Endodermal cell (in vitro differentiated cells): ENCODE measurements around the gene GNG13. TPM values are rescaled to one million over a fixed set of nuclear protein-coding genes. Genes with fewer than 3 reads are reported as not detected.

Source experiments
- DNase-seq: peaks from one replicate; pipeline ENCODE4 v3.0.0-alpha.2; 2017
- H3K27ac ChIP-seq: 2 replicates; pipeline ENCODE4 v1.5.1; 2013; ENCODE audit warnings: mild to moderate bottlenecking, low read depth, low read length, moderate library complexity
- H3K27me3 ChIP-seq: 2 replicates; pipeline ENCODE4 v1.6.1; 2013; ENCODE audit warnings: mild to moderate bottlenecking, low read length, moderate library complexity; ENCODE audit not compliant: insufficient read depth, control insufficient read depth, poor library complexity, severe bottlenecking
- H3K36me3 ChIP-seq: 2 replicates; pipeline ENCODE4 v1.7.0; 2013; ENCODE audit warnings: mild to moderate bottlenecking, low read length, moderate library complexity; ENCODE audit not compliant: control insufficient read depth, insufficient read depth
- H3K4me1 ChIP-seq: one replicate; pipeline ENCODE4 v1.7.0; 2013; ENCODE audit warnings: low read length; ENCODE audit not compliant: control insufficient read depth, insufficient read depth
- H3K4me3 ChIP-seq: 2 replicates; pipeline ENCODE4 v1.5.1; 2013; ENCODE audit warnings: mild to moderate bottlenecking, low read length, moderate library complexity
- H3K9ac ChIP-seq: 2 replicates; pipeline ENCODE4 v1.6.1; 2013; ENCODE audit warnings: mild to moderate bottlenecking, low read length, moderate library complexity; ENCODE audit not compliant: poor library complexity, severe bottlenecking; ENCODE audit errors: extremely low read depth
- H3K9me3 ChIP-seq: 2 replicates; pipeline ENCODE4 v1.6.1; 2013; ENCODE audit warnings: mild to moderate bottlenecking, low read length, moderate library complexity; ENCODE audit not compliant: control insufficient read depth
- H3K27ac Mint-ChIP-seq: 2 replicates; pipeline ENCODE4 v1.8.0; 2020; ENCODE audit warnings: mixed read lengths
- H3K27me3 Mint-ChIP-seq: 2 replicates; pipeline ENCODE4 v1.8.0; 2021; ENCODE audit warnings: mild to moderate bottlenecking, mixed read lengths; ENCODE audit not compliant: insufficient read depth
- H3K36me3 Mint-ChIP-seq: 2 replicates; pipeline ENCODE4 v1.8.0; 2020; ENCODE audit warnings: low read depth, mixed read lengths
- H3K4me1 Mint-ChIP-seq: 2 replicates; pipeline ENCODE4 v1.8.0; 2020; ENCODE audit warnings: mixed read lengths
- H3K4me3 Mint-ChIP-seq: 2 replicates; pipeline ENCODE4 v1.8.0; 2020; ENCODE audit warnings: mild to moderate bottlenecking, moderate library complexity, mixed read lengths
- H3K9me3 Mint-ChIP-seq: 2 replicates; pipeline ENCODE4 v1.8.0; 2020; ENCODE audit warnings: mild to moderate bottlenecking, mixed read lengths
- WGBS, 2 experiments: methylation state at CpG; one replicate each; pipeline versions ENCODE4 v1.1.5 to v1.1.7; 2013; ENCODE audit warnings: missing lambda C conversion rate in 2 of 2, mixed read lengths in 1 of 2; ENCODE audit not compliant: insufficient coverage in 1 of 2, insufficient read length in 1 of 2; 5-methylcytosine and 5-hydroxymethylcytosine counted together
- microRNA-seq: library from miRNA; unstranded; fragments of <30 nt; microRNA quantifications from one replicate; pipeline ENCODE4 v1.2.0, GENCODE V29; 2020; ENCODE audit warnings: borderline microRNAs expressed
- total RNA-seq, 2 donors: library from RNA; stranded (reverse); fragmentation: NEBNext Ultra II Directional in 1 of 2; extraction: Animal tissue kit (Norgen Biotek cat#: 25700) in 1 of 2; gene quantifications; 2 replicates in 1 of 2; 3 replicates in 1 of 2; pipeline ENCODE4 v1.2.1, GENCODE V29; 2021
- TF ChIP-seq, protein P1 (sequence below): fragments of 200-600 bp; sonication (generic); conservative IDR thresholded peaks from 2 replicates; pipeline ENCODE4 v1.5.0; 2021; ENCODE audit warnings: antibody characterized with exemption, mild to moderate bottlenecking

The GNG13 gene
- total RNA-seq, 2 donors from 2014 or later, result not detected

DNA sequence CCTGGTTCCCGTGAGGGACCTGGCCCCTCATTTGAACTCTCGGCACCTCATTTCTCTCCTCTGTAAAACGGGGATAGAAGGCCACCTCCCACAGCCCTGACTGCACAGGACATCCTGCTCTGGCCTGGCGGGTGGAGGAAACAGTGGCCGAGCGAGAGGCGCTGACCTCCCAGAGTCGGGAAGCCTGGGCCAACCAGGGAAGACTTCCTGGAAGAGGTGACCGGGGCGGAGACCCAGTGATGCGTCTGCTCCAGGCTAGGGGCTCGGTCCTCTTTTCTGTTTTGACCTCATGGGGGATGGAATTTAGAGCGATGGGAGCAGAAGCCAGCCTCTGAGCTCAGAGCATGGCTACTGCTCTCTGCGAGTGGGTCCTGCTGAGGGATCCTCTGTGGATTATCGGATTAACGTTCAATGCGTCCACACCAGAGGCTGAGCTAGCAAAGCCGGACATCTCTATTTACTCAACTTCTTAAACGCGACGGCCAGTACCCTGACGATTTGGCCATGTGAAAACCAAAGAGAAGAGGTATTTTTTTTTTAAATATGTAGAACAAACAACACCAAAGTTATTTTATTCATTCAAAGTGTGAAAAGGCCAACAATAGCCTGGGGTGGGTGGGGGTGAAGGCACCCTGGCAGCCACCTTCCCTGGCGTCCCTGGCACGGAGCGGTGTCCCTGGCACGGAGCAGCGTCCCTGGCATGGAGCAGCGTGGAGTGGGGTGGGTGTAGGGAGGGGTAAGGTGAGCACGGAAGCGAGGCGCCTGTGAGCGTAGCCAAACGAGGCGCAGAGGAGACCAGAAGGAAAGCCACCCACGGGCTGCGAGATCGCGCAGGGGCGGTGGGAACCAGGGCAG lies 49.2 kb downstream of the GNG13 start:
- Histone ChIP-seq H3K36me3 (no peaks in the 10 kb centered on the region), H3K4me3 (no peak overlapping the region), H3K4me1 (no peaks in the 10 kb centered on the region), H3K9me3 (no peaks in the 10 kb centered on the region), H3K9ac (no peak overlapping the region), H3K27me3 (no peaks in the 10 kb centered on the region), H3K27ac (no peak overlapping the region)
- no peak overlapping the region for H3K4me3 Mint-ChIP-seq
- H3K27ac Mint-ChIP-seq, result no peak overlapping the region
- H3K36me3 Mint-ChIP-seq, result no peaks in the 10 kb centered on the region
- TF ChIP-seq, protein P1, sequence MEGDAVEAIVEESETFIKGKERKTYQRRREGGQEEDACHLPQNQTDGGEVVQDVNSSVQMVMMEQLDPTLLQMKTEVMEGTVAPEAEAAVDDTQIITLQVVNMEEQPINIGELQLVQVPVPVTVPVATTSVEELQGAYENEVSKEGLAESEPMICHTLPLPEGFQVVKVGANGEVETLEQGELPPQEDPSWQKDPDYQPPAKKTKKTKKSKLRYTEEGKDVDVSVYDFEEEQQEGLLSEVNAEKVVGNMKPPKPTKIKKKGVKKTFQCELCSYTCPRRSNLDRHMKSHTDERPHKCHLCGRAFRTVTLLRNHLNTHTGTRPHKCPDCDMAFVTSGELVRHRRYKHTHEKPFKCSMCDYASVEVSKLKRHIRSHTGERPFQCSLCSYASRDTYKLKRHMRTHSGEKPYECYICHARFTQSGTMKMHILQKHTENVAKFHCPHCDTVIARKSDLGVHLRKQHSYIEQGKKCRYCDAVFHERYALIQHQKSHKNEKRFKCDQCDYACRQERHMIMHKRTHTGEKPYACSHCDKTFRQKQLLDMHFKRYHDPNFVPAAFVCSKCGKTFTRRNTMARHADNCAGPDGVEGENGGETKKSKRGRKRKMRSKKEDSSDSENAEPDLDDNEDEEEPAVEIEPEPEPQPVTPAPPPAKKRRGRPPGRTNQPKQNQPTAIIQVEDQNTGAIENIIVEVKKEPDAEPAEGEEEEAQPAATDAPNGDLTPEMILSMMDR, result no peak
- WGBS, 2 experiments, result 74 to 76% methylated on average over 27 to 35 of the region's 39 CpGs
- H3K4me1 Mint-ChIP-seq, result peaks cover 13% of the 10 kb centered on the region
- H3K9me3 Mint-ChIP-seq, result peaks cover 2% of the 10 kb centered on the region
- peaks cover 15% of the 10 kb centered on the region for H3K27me3 Mint-ChIP-seq
- DNase-seq, result no peak

DNA sequence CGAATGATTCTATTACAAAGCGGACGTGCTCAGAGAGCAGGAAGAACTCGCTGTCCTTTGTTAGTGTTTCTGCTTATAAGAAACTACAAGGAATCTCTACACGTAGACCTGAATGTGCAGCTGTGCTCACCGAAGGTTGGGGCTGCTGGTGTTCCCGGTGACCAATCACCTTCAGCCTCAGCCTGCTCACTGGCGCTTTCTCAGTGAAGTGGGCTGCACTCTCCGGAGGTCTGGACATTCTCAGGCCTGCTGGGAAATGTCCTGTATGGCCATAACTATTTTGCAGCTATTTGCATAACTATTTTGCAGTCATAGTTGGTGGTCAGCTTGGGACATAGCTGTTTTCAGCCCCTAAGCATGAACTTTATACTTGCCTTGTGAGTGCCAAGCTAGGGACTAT lies 50.0 kb downstream of the GNG13 start:
- no peak for DNase-seq
- Mint-ChIP-seq H3K27ac (no peak overlapping the region), H3K27me3 (peaks cover 11% of the 10 kb centered on the region), H3K4me1 (peaks cover 13% of the 10 kb centered on the region), H3K4me3 (no peak overlapping the region), H3K9me3 (no peaks in the 10 kb centered on the region), H3K36me3 (no peaks in the 10 kb centered on the region)
- H3K9ac ChIP-seq, result no peak overlapping the region
- 76 to 86% methylated on average over 9 of the region's 9 CpGs for WGBS, 2 experiments
- H3K27me3 ChIP-seq, result no peaks in the 10 kb centered on the region
- H3K4me1 ChIP-seq, result no peaks in the 10 kb centered on the region
- H3K4me3 ChIP-seq, result no peak overlapping the region
- TF ChIP-seq, protein P1, result no peak
- no peaks in the 10 kb centered on the region for H3K36me3 ChIP-seq
- H3K27ac ChIP-seq, result no peak overlapping the region
- H3K9me3 ChIP-seq, result no peaks in the 10 kb centered on the region

DNA sequence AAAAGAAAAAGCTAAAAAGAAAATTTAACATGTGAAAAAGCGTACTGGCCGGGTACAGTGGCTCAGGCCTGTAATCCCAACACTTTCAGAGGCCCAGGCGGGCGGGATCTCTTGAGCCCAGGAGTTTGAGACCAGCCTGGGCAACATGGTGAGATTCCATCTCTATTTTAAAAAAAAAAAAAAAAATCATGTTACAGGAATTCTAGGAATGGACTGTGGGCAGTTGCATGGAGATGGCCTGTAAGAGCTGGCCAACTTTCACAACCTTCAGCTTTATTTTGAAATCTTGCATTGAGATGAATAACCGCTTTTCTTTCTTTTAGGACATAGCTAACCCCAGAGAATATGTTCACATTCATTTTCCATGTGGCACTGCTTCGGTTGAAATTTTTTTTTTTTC lies 51.5 kb downstream of the GNG13 start:
- Histone ChIP-seq H3K27me3 (no peaks in the 10 kb centered on the region), H3K36me3 (no peaks in the 10 kb centered on the region), H3K4me1 (no peaks in the 10 kb centered on the region), H3K27ac (no peak overlapping the region), H3K9ac (no peak overlapping the region), H3K4me3 (no peak overlapping the region), H3K9me3 (no peaks in the 10 kb centered on the region)
- Mint-ChIP-seq H3K27ac (no peak overlapping the region), H3K4me3 (no peak overlapping the region), H3K4me1 (peaks cover 13% of the 10 kb centered on the region), H3K27me3 (peaks cover 11% of the 10 kb centered on the region), H3K9me3 (no peaks in the 10 kb centered on the region), H3K36me3 (no peaks in the 10 kb centered on the region)
- TF ChIP-seq, protein P1, result no peak
- 97 to 100% methylated on average over 6 of the region's 6 CpGs for WGBS, 2 experiments
- DNase-seq, result no peak

Small RNAs within 50 kb of the gene (microRNA-seq; reads per million reads assigned to microRNA genes)
- gene MIR662, result not detected

Other genes starting within 250 kb of the GNG13 start
- gene PRR35, start 240.3 kb downstream of the GNG13 start, total RNA-seq, result under 1 TPM; 0.29 to 0.62 TPM
- 1 to 10 TPM; 1.1 TPM for gene NHLRC4, start 233.7 kb downstream of the GNG13 start, total RNA-seq
- gene PIGQ, start 230.8 kb downstream of the GNG13 start, total RNA-seq, result 100 to 1,000 TPM; 128 to 129 TPM
- gene RAB40C, start 210.7 kb downstream of the GNG13 start, total RNA-seq, result 10 to 100 TPM; 21.3 to 25.9 TPM
- gene WFIKKN1, start 169.7 kb downstream of the GNG13 start, total RNA-seq, result 10 to 100 TPM in 1 of 2 donors, 1 to 10 TPM in 1; 7.7 to 11.6 TPM
- gene METTL26, start 164.4 kb downstream of the GNG13 start, total RNA-seq, result 10 to 100 TPM; 72.1 to 79.8 TPM
- gene MCRIP2, start 158.9 kb downstream of the GNG13 start, total RNA-seq, result 10 to 100 TPM; 22.8 to 34.2 TPM
- 100 to 1,000 TPM; 112 to 120 TPM for gene WDR90, start 151.4 kb downstream of the GNG13 start, total RNA-seq
- gene RHOT2, start 132.6 kb downstream of the GNG13 start, total RNA-seq, result 100 to 1,000 TPM; 180 to 193 TPM
- 1 to 10 TPM; 3.7 to 5.1 TPM for gene RHBDL1, start 125.1 kb downstream of the GNG13 start, total RNA-seq
- 100 to 1,000 TPM; 105 to 124 TPM for gene STUB1, start 120.3 kb downstream of the GNG13 start, total RNA-seq
- gene JMJD8, start 116.4 kb downstream of the GNG13 start, total RNA-seq, result 10 to 100 TPM; 48.8 to 55.6 TPM
- gene WDR24, start 110.3 kb downstream of the GNG13 start, total RNA-seq, result 10 to 100 TPM; 20.8 to 21.5 TPM
- 1 to 10 TPM in 1 of 2 donors, under 1 TPM in 1; 0.38 to 2.2 TPM for gene FBXL16, start 94.9 kb downstream of the GNG13 start, total RNA-seq
- 10 to 100 TPM; 33.4 to 38.5 TPM for gene METRN, start 85.6 kb downstream of the GNG13 start, total RNA-seq
- 10 to 100 TPM; 36.9 to 40.6 TPM for gene ANTKMT, start 79.6 kb downstream of the GNG13 start, total RNA-seq
- 1 to 10 TPM; 6.5 to 8.1 TPM for gene CCDC78, start 74.3 kb downstream of the GNG13 start, total RNA-seq
- 10 to 100 TPM in 1 of 2 donors, 1 to 10 TPM in 1; 8.9 to 11.4 TPM for gene HAGHL, start 73.6 kb downstream of the GNG13 start, total RNA-seq
- 10 to 100 TPM; 41.4 to 43.3 TPM for gene CIAO3, start 59.7 kb downstream of the GNG13 start, total RNA-seq
- under 1 TPM; 0.42 to 0.86 TPM for gene MSLN, start 40.0 kb downstream of the GNG13 start, total RNA-seq
- 10 to 100 TPM; 24.1 to 34.4 TPM for gene RPUSD1, start 12.4 kb downstream of the GNG13 start, total RNA-seq
- gene CHTF18, start 12.1 kb downstream of the GNG13 start, total RNA-seq, result 100 to 1,000 TPM; 158 to 169 TPM
- 10 to 100 TPM; 13.7 to 15.1 TPM for gene LMF1, start 170.2 kb upstream of the GNG13 start, total RNA-seq
- 1 to 10 TPM in 1 of 2 donors, under 1 TPM in 1; 0.69 to 5.1 TPM for gene SOX8, start 181.0 kb upstream of the GNG13 start, total RNA-seq